Measurements from ENCODE around the gene COX6B2.

GRCh38 chr19:55346725-55347441, 7.6 kb downstream of the COX6B2 start:
- no peak for TF ChIP-seq EZH2phosphoT487 (IDR thresholded peaks at IDR 0.05; ENCODE audit: borderline replicate concordance, low read depth, low read length)
- no peak for TF ChIP-seq CTCF (conservative IDR thresholded peaks at IDR 0.05; ENCODE audit: low read length)

Measured in OCI-LY7 (cell line).